Trophoblast cell (in vitro differentiated cells and primary cell): Measurements from ENCODE around the gene KERA.

Source experiments
- DNase-seq, 2 donors: peaks; one replicate each; pipeline ENCODE4 v3.0.0-alpha.2; 2016
- H2AFZ ChIP-seq: 2 replicates; pipeline ENCODE4 v1.6.1; 2013; ENCODE audit warnings: low read length, moderate library complexity, mild to moderate bottlenecking; ENCODE audit not compliant: insufficient read depth, poor library complexity
- H2AK5ac ChIP-seq: 2 replicates; pipeline ENCODE4 v1.6.1; 2013; ENCODE audit warnings: mild to moderate bottlenecking, low read length
- H2BK120ac ChIP-seq: 2 replicates; pipeline ENCODE4 v1.6.1; 2013; ENCODE audit warnings: low read length, mild to moderate bottlenecking, moderate library complexity; ENCODE audit not compliant: insufficient read depth, poor library complexity
- H2BK12ac ChIP-seq: 2 replicates; pipeline ENCODE4 v1.6.1; 2013; ENCODE audit warnings: mild to moderate bottlenecking, low read length, moderate library complexity
- H2BK5ac ChIP-seq: 2 replicates; pipeline ENCODE4 v1.6.1; 2013; ENCODE audit warnings: low read length, low read depth, moderate library complexity, mild to moderate bottlenecking; ENCODE audit not compliant: poor library complexity
- H3K14ac ChIP-seq: 2 replicates; pipeline ENCODE4 v1.6.1; 2013; ENCODE audit warnings: mild to moderate bottlenecking, low read length
- H3K18ac ChIP-seq: 2 replicates; pipeline ENCODE4 v1.6.1; 2013; ENCODE audit warnings: mild to moderate bottlenecking, low read length
- H3K23ac ChIP-seq: 2 replicates; pipeline ENCODE4 v1.6.1; 2013; ENCODE audit warnings: low read length
- H3K27ac ChIP-seq: 2 replicates; pipeline ENCODE4 v1.5.1; 2013; ENCODE audit warnings: low read depth, mild to moderate bottlenecking, inconsistent platforms, low read length, moderate library complexity
- H3K27me3 ChIP-seq: 2 replicates; pipeline ENCODE4 v1.6.1; 2013; ENCODE audit warnings: inconsistent platforms, mild to moderate bottlenecking, low read length, moderate library complexity; ENCODE audit not compliant: insufficient read depth
- H3K36me3 ChIP-seq, 2 experiments: 1 replicate in 1 of 2; 2 replicates in 1 of 2; pipeline ENCODE4 v1.6.1; 2013; ENCODE audit warnings: low read length in 2 of 2, mild to moderate bottlenecking in 2 of 2, moderate library complexity in 1 of 2; ENCODE audit not compliant: insufficient read depth in 2 of 2, control insufficient read depth in 1 of 2
- H3K4ac ChIP-seq: 2 replicates; pipeline ENCODE4 v1.6.1; 2013; ENCODE audit warnings: low read depth, mild to moderate bottlenecking, low read length, moderate library complexity
- H3K4me1 ChIP-seq, 2 experiments: 1 replicate in 1 of 2; 2 replicates in 1 of 2; pipeline ENCODE4 v1.6.1; 2013; ENCODE audit warnings: low read length in 2 of 2, mild to moderate bottlenecking in 2 of 2, moderate library complexity in 1 of 2; ENCODE audit not compliant: insufficient read depth in 2 of 2, control insufficient read depth in 1 of 2
- H3K4me2 ChIP-seq: 2 replicates; pipeline ENCODE4 v1.6.1; 2013; ENCODE audit warnings: inconsistent platforms, mild to moderate bottlenecking, low read length, moderate library complexity
- H3K4me3 ChIP-seq: 2 replicates; pipeline ENCODE4 v1.5.1; 2013; ENCODE audit warnings: mild to moderate bottlenecking, low read depth, low read length, inconsistent platforms
- H3K79me1 ChIP-seq: one replicate; pipeline ENCODE4 v1.6.1; 2013; ENCODE audit warnings: low read length
- H3K79me2 ChIP-seq: 2 replicates; pipeline ENCODE4 v1.6.1; 2013; ENCODE audit warnings: low read length, mild to moderate bottlenecking; ENCODE audit not compliant: control insufficient read depth, insufficient read depth, poor library complexity
- H3K9ac ChIP-seq: 2 replicates; pipeline ENCODE4 v1.6.1; 2013; ENCODE audit warnings: mild to moderate bottlenecking, low read length
- H3K9me3 ChIP-seq: 2 replicates; pipeline ENCODE4 v1.6.1; 2013; ENCODE audit warnings: low read depth, mild to moderate bottlenecking, control low read depth, inconsistent platforms, low read length; ENCODE audit not compliant: insufficient read depth
- H4K12ac ChIP-seq: 2 replicates; pipeline ENCODE4 v1.6.1; 2013; ENCODE audit warnings: low read depth, mild to moderate bottlenecking, low read length, moderate library complexity
- H4K8ac ChIP-seq: 2 replicates; pipeline ENCODE4 v1.6.1; 2013; ENCODE audit warnings: low read depth, mild to moderate bottlenecking, low read length, moderate library complexity
- H4K91ac ChIP-seq: one replicate; pipeline ENCODE4 v1.6.1; 2013; ENCODE audit warnings: low read depth, mild to moderate bottlenecking, low read length, moderate library complexity
- WGBS: extraction: QIAGEN DNeasy Blood & Tissue Kit; methylation state at CpG from one replicate; pipeline ENCODE4 v1.1.7; 2013; ENCODE audit warnings: missing lambda C conversion rate; ENCODE audit not compliant: insufficient read length, insufficient coverage; ENCODE audit errors: extremely low coverage; 5-methylcytosine and 5-hydroxymethylcytosine counted together

KERA gene

GRCh38 chr12:91007531-91008290, 50.1 kb downstream of the KERA start:
- H3K79me1 ChIP-seq, result no peaks in the 10 kb centered on the region
- H3K14ac ChIP-seq, result no peak overlapping the region
- DNase-seq, result no peak
- no CpG with 5 or more reads among the region's 2 CpGs for WGBS
- no peak overlapping the region for H2BK12ac ChIP-seq
- no peak overlapping the region for H2AK5ac ChIP-seq
- H3K36me3 ChIP-seq, result no peaks in the 10 kb centered on the region
- H3K9me3 ChIP-seq, result no peaks in the 10 kb centered on the region
- H3K4me3 ChIP-seq, result no peak overlapping the region
- no peak overlapping the region for H2BK120ac ChIP-seq
- no peaks in the 10 kb centered on the region for H3K4me1 ChIP-seq
- H2BK5ac ChIP-seq, result no peak overlapping the region
- H3K4ac ChIP-seq, result no peak overlapping the region
- H3K79me2 ChIP-seq, result no peaks in the 10 kb centered on the region
- H3K23ac ChIP-seq, result no peak overlapping the region
- no peak overlapping the region for H4K8ac ChIP-seq
- H3K27me3 ChIP-seq, result no peaks in the 10 kb centered on the region
- no peak overlapping the region for H3K4me2 ChIP-seq
- no peak overlapping the region for H3K9ac ChIP-seq
- H3K18ac ChIP-seq, result no peak overlapping the region
- no peak overlapping the region for H2AFZ ChIP-seq
- no peak overlapping the region for H4K91ac ChIP-seq
- no peak overlapping the region for H4K12ac ChIP-seq
- no peak overlapping the region for H3K27ac ChIP-seq

GRCh38 chr12:91004872-91005271, 53.0 kb downstream of the KERA start, which contains the start of gene EPYC:
Gene EPYC (minus strand): TSS chr12:91004972. CDS start chr12:91002565, 2,407 bp downstream.
- Histone ChIP-seq H4K8ac (no peak within 1 kb of the TSS), H3K14ac (no peak within 1 kb of the TSS), H3K23ac (no peak within 1 kb of the TSS), H3K4ac (no peak within 1 kb of the TSS), H3K36me3 (no peaks in the 10 kb centered on the region), H2AFZ (no peak within 1 kb of the TSS), H4K91ac (no peak within 1 kb of the TSS), H2BK120ac (no peak within 1 kb of the TSS), H3K18ac (no peak within 1 kb of the TSS), H3K4me3 (no peak within 1 kb of the TSS), H3K9ac (no peak within 1 kb of the TSS), H3K79me1 (no peaks in the 10 kb centered on the region), H3K27ac (no peak within 1 kb of the TSS), H3K27me3 (no peaks in the 10 kb centered on the region), H2AK5ac (no peak within 1 kb of the TSS), H3K9me3 (no peaks in the 10 kb centered on the region), H3K79me2 (no peaks in the 10 kb centered on the region), H2BK5ac (no peak within 1 kb of the TSS), H4K12ac (no peak within 1 kb of the TSS), H3K4me2 (no peak within 1 kb of the TSS), H2BK12ac (no peak within 1 kb of the TSS), H3K4me1 (no peaks in the 10 kb centered on the region)
- DNase-seq, result no peak

- H2BK120ac ChIP-seq, result no peak overlapping the region
- peaks cover 0 to under 1% of the 10 kb centered on the region in 2 experiments for H3K4me1 ChIP-seq
- H3K79me1 ChIP-seq, result no peaks in the 10 kb centered on the region
- no peak overlapping the region for H3K4ac ChIP-seq
- H3K23ac ChIP-seq, result no peak overlapping the region
- no peak overlapping the region for H2AK5ac ChIP-seq
- H3K9me3 ChIP-seq, result no peaks in the 10 kb centered on the region
- no peak overlapping the region for H3K18ac ChIP-seq
- H4K12ac ChIP-seq, result no peak overlapping the region
- no peaks in the 10 kb centered on the region for H3K36me3 ChIP-seq
- no peak overlapping the region for H3K14ac ChIP-seq
- no peak overlapping the region for H3K9ac ChIP-seq
- H4K8ac ChIP-seq, result no peak overlapping the region
- H3K27me3 ChIP-seq, result no peaks in the 10 kb centered on the region
- no peak for DNase-seq
- no peak overlapping the region for H2AFZ ChIP-seq
- no peak overlapping the region for H3K4me2 ChIP-seq
- no peak overlapping the region for H3K27ac ChIP-seq
- H3K79me2 ChIP-seq, result no peaks in the 10 kb centered on the region
- no peak overlapping the region for H3K4me3 ChIP-seq
- no peak overlapping the region for H2BK5ac ChIP-seq
- no peak overlapping the region for H4K91ac ChIP-seq
- no peak overlapping the region for H2BK12ac ChIP-seq
Measured at GRCh38 chr12:91003737-91004136, 54.1 kb downstream of the KERA start.

GRCh38 chr12:91001306-91001705, 56.5 kb downstream of the KERA start:
- H3K27ac ChIP-seq, result no peak overlapping the region
- H3K14ac ChIP-seq, result no peak overlapping the region
- DNase-seq, result no peak
- H3K4me3 ChIP-seq, result no peak overlapping the region
- no peak overlapping the region for H3K4ac ChIP-seq
- no peak overlapping the region for H2BK120ac ChIP-seq
- no peak overlapping the region for H3K9ac ChIP-seq
- H3K4me1 ChIP-seq, result peaks cover 0 to 2% of the 10 kb centered on the region in 2 experiments
- H4K8ac ChIP-seq, result no peak overlapping the region
- H4K91ac ChIP-seq, result no peak overlapping the region
- H3K18ac ChIP-seq, result no peak overlapping the region
- H3K36me3 ChIP-seq, result no peaks in the 10 kb centered on the region
- no peak overlapping the region for H2AK5ac ChIP-seq
- H3K27me3 ChIP-seq, result no peaks in the 10 kb centered on the region
- H4K12ac ChIP-seq, result no peak overlapping the region
- no peaks in the 10 kb centered on the region for H3K79me2 ChIP-seq
- no CpG with 5 or more reads among the region's 1 CpG for WGBS
- H2BK5ac ChIP-seq, result no peak overlapping the region
- no peak overlapping the region for H2AFZ ChIP-seq
- H3K23ac ChIP-seq, result no peak overlapping the region
- no peak overlapping the region for H3K4me2 ChIP-seq
- H3K79me1 ChIP-seq, result no peaks in the 10 kb centered on the region
- H3K9me3 ChIP-seq, result no peaks in the 10 kb centered on the region
- no peak overlapping the region for H2BK12ac ChIP-seq
